Neural cell (in vitro differentiated cells): ENCODE data around the gene RRP1. TPM values are rescaled to one million over a fixed set of nuclear protein-coding genes. Genes with fewer than 3 reads are reported as not detected.
A peak's percentile ranks its signal among the peaks of the same experiment; 100 is the strongest.

ENCODE experiments used
- H2AFZ ChIP-seq: fragments of 200-600, 300-800 bp; sonication (generic), shearing (Covaris generic); 2 replicates; pipeline ENCODE4 v1.6.0; 2014; ENCODE audit warnings: low read depth, mild to moderate bottlenecking, antibody characterized with exemption, low read length, moderate library complexity
- H3F3A ChIP-seq: fragments of 200-600 bp; shearing (Covaris generic); 2 replicates; pipeline ENCODE4 v1.6.1; 2016; ENCODE audit warnings: mild to moderate bottlenecking, moderate library complexity, mixed read lengths, antibody characterized with exemption, low read length; ENCODE audit not compliant: insufficient read depth, poor library complexity, severe bottlenecking
- H3K27ac ChIP-seq: fragments of 200-600, 300-800 bp; sonication (generic), shearing (Covaris generic); 2 replicates; pipeline ENCODE4 v1.5.1; 2014; ENCODE audit warnings: mild to moderate bottlenecking, low read length, moderate library complexity
- H3K27me3 ChIP-seq: fragments of 300-800, 200-600 bp; sonication (generic), shearing (Covaris generic); 2 replicates; pipeline ENCODE4 v1.6.0; 2014; ENCODE audit warnings: mild to moderate bottlenecking, low read depth, low read length, moderate library complexity; ENCODE audit not compliant: insufficient read depth
- H3K36me3 ChIP-seq: fragments of 300-800, 200-600 bp; sonication (generic), shearing (Covaris generic); 2 replicates; pipeline ENCODE4 v1.5.1; 2014; ENCODE audit warnings: mild to moderate bottlenecking, antibody characterized with exemption, low read length, moderate library complexity; ENCODE audit not compliant: insufficient read depth
- H3K4me2 ChIP-seq: fragments of 300-800, 200-600 bp; sonication (generic), shearing (Covaris generic); 2 replicates; pipeline ENCODE4 v1.6.0; 2014; ENCODE audit warnings: mild to moderate bottlenecking, low read length
- H3K4me3 ChIP-seq: fragments of 300-800, 200-600 bp; sonication (generic), shearing (Covaris generic); 2 replicates; pipeline ENCODE4 v1.5.1; 2014; ENCODE audit warnings: mild to moderate bottlenecking, low read length, moderate library complexity
- H3K79me2 ChIP-seq: fragments of 200-600 bp; shearing (Covaris generic); replicated peaks from 2 replicates; pipeline ENCODE4 v1.6.0; 2014; ENCODE audit warnings: mild to moderate bottlenecking, low read length, moderate library complexity; ENCODE audit not compliant: insufficient read depth
- H3K9ac ChIP-seq: fragments of 300-800, 200-600 bp; sonication (generic), shearing (Covaris generic); 2 replicates; pipeline ENCODE4 v1.6.1; 2016; ENCODE audit warnings: mild to moderate bottlenecking, low read length, mixed read lengths
- H3K9me2 ChIP-seq: fragments of 200-600 bp; shearing (Covaris generic); 2 replicates; pipeline ENCODE4 v1.6.1; 2016; ENCODE audit warnings: mild to moderate bottlenecking, low read length, mixed read lengths; ENCODE audit not compliant: insufficient read depth
- H3K9me3 ChIP-seq: fragments of 200-600, 300-800 bp; sonication (generic), shearing (Covaris generic); 2 replicates; pipeline ENCODE4 v1.6.1; 2016; ENCODE audit warnings: mild to moderate bottlenecking, mixed run types, low read length, moderate library complexity, mixed read lengths
- H4K20me1 ChIP-seq: fragments of 200-600 bp; shearing (Covaris generic); 2 replicates; pipeline ENCODE4 v1.6.1; 2016; ENCODE audit warnings: mild to moderate bottlenecking, mixed run types; ENCODE audit not compliant: insufficient read depth
- CTCF ChIP-seq: fragments of 450-650 bp; IDR thresholded peaks from 2 replicates; pipeline ENCODE4 v1.5.1; 2014; ENCODE audit warnings: antibody characterized with exemption, mild to moderate bottlenecking, moderate library complexity; ENCODE audit not compliant: poor library complexity, severe bottlenecking
- EP300 ChIP-seq: fragments of 450-650 bp; conservative IDR thresholded peaks from 2 replicates; pipeline ENCODE4 v1.6.1; 2014; ENCODE audit warnings: antibody characterized with exemption, mild to moderate bottlenecking, moderate library complexity; ENCODE audit not compliant: poor library complexity, severe bottlenecking
- EZH2 ChIP-seq: fragments of 200-600, 300-800 bp; shearing (Covaris generic), sonication (generic); IDR thresholded peaks from 2 replicates; pipeline ENCODE4 v1.6.1; 2014; ENCODE audit warnings: antibody characterized with exemption, low read length, borderline replicate concordance, mild to moderate bottlenecking; ENCODE audit not compliant: insufficient read depth, poor library complexity, severe bottlenecking
- MXI1 ChIP-seq: fragments of 450-650 bp; conservative IDR thresholded peaks from 2 replicates; pipeline ENCODE4 v1.6.1; 2014; ENCODE audit warnings: antibody characterized with exemption, mild to moderate bottlenecking; ENCODE audit not compliant: poor library complexity, severe bottlenecking
- POLR2AphosphoS5 ChIP-seq: IDR thresholded peaks from 2 replicates; pipeline ENCODE4 v1.6.1; 2012
- RAD21 ChIP-seq: fragments of 450-650 bp; conservative IDR thresholded peaks from 2 replicates; pipeline ENCODE4 v1.6.1; 2014; ENCODE audit warnings: antibody characterized with exemption, mild to moderate bottlenecking, moderate library complexity
- REST ChIP-seq: IDR thresholded peaks from 2 replicates; pipeline ENCODE4 v1.6.1; 2012; ENCODE audit warnings: borderline replicate concordance
- SMC3 ChIP-seq: fragments of 450-650 bp; conservative IDR thresholded peaks from 2 replicates; pipeline ENCODE4 v1.6.1; 2014; ENCODE audit warnings: antibody characterized with exemption, mild to moderate bottlenecking, moderate library complexity; ENCODE audit not compliant: poor library complexity
- TAF1 ChIP-seq: IDR thresholded peaks from 2 replicates; pipeline ENCODE4 v1.6.1; 2012; ENCODE audit warnings: low read depth
- polyA plus RNA-seq: library from polyadenylated mRNA; depleted of rRNA; stranded (reverse); fragments of >200 nt; gene quantifications from 2 replicates; pipeline ENCODE4 v1.2.3, GENCODE V29; 2014

Gene RRP1
- polyA plus RNA-seq, 1 donor from 2014 or later, result 35.8 TPM

GRCh38 chr21:43810505-43811261, 21.3 kb downstream of the RRP1 start:
- Histone ChIP-seq H3K9ac (no peak overlapping the region), H3K9me3 (no peaks in the 10 kb centered on the region), H2AFZ (no peak overlapping the region), H3K4me2 (no peak overlapping the region), H3K79me2 (no peaks in the 10 kb centered on the region), H3K27ac (no peak overlapping the region), H3F3A (no peaks in the 10 kb centered on the region), H3K4me3 (no peak overlapping the region), H3K9me2 (no peaks in the 10 kb centered on the region), H3K36me3 (no peaks in the 10 kb centered on the region), H4K20me1 (no peaks in the 10 kb centered on the region), H3K27me3 (no peaks in the 10 kb centered on the region)
- no peak for TF ChIP-seq TAF1
- no peak for TF ChIP-seq POLR2AphosphoS5
- TF ChIP-seq MXI1, result no peak
- peak; percentile 84 for TF ChIP-seq CTCF
- TF ChIP-seq SMC3, result peak; percentile 79
- TF ChIP-seq REST, result no peak
- no peak for TF ChIP-seq EP300
- no peak for TF ChIP-seq EZH2
- TF ChIP-seq RAD21, result peak; percentile 86

- H3K36me3 ChIP-seq, result no peaks in the 10 kb centered on the region
- H3K4me3 ChIP-seq, result no peak overlapping the region
- H2AFZ ChIP-seq, result no peak overlapping the region
- H3K4me2 ChIP-seq, result no peak overlapping the region
- no peaks in the 10 kb centered on the region for H3K79me2 ChIP-seq
- no peaks in the 10 kb centered on the region for H3K27me3 ChIP-seq
- no peaks in the 10 kb centered on the region for H3K9me2 ChIP-seq
- no peaks in the 10 kb centered on the region for H3K9me3 ChIP-seq
- no peaks in the 10 kb centered on the region for H4K20me1 ChIP-seq
- TF ChIP-seq POLR2AphosphoS5, result no peak
- TF ChIP-seq EP300, result no peak
- no peak for TF ChIP-seq RAD21
- TF ChIP-seq TAF1, result no peak
- TF ChIP-seq SMC3, result no peak
- no peak for TF ChIP-seq MXI1
- TF ChIP-seq REST, result no peak
- TF ChIP-seq CTCF, result no peak
- no peaks in the 10 kb centered on the region for H3F3A ChIP-seq
- no peak overlapping the region for H3K27ac ChIP-seq
- no peak overlapping the region for H3K9ac ChIP-seq
These were observed 22.1 kb downstream of the RRP1 start for GRCh38 chr21:43811262-43812105.
